Stimulated activated naive CD4-positive, alpha-beta T cell (primary cell): ENCODE data around the gene MORN1.

Experiments
- DNase-seq, 6 experiments: peaks; one replicate each; lab custom pipeline; 2025; lab: John Stamatoyannopoulos, UW

MORN1 gene

GRCh38 chr1:2352341-2352896, 38.9 kb downstream of the MORN1 start:
- DNase-seq = no peak

DNA sequence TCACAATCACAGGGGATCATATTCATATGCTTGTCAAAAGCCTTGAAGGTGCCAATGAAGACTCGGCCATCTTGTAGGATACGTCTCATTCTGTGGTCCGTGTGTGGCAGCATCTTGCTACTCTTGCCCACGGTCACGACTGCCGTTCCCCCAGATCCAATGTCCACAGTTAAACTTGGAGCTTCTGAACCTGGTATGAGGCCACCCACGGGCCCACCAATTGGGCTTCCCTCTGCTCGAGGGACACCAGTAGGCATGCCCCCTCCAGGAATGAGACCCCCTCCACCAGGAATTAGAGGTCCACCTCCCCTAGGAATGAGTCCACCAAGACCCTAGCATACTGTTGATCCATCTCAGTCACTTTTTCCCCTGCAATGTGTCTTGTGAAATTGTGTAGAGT, 39.6 kb downstream of the MORN1 start:
- no peak for DNase-seq

- no peak for DNase-seq
These were observed 40.3 kb downstream of the MORN1 start for GRCh38 chr1:2350911-2351655.

DNA sequence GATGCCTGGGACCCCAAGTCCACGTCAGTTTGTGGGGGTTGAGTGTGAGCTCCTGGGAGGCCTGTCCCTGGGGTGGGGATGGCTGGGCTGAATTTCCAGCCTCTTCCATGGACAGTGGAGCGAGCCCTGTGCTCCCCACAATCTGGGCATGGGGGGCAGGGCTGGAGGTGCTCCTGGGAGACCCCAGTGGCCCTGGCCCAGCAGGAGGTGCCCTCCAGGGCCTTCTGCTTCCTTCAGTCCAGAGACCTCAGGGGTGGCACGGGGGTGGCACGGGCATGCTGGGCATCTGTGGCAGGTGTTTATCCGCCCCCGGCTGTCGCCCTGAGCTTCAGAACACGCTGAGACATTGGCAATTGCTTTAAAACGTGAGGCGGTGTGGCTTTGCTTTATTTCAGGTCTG, 40.9 kb downstream of the MORN1 start:
- no peak for DNase-seq

DNA sequence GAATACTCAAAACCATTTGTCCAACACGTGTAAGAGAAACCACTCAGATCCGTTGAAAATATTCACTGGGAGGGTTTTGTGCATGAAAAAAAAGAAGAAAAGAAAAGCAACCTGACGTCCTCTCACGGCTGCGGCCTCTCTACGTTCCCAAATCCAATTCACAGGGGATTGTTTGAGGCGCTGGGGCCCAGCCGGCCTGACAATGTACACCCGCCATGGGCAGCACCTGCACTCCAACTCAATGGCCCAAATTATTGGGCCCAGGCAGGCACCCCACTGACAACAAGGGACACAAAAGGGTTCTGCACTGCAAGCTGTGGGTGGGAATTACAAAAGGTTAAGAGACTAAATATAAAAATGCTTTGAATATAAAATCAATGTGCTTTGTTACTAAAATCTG, 41.5 kb downstream of the MORN1 start:
- no peak for DNase-seq

- no peak for DNase-seq
These were observed 42.7 kb downstream of the MORN1 start for GRCh38 chr1:2348346-2349325.

- DNase-seq = no peak
These were observed 43.5 kb downstream of the MORN1 start for GRCh38 chr1:2347896-2348295.

- DNase-seq = no peak
These were observed 44.0 kb downstream of the MORN1 start for GRCh38 chr1:2347409-2347785.

- DNase-seq = no peak
These were observed 44.5 kb downstream of the MORN1 start for GRCh38 chr1:2346691-2347408.

DNA sequence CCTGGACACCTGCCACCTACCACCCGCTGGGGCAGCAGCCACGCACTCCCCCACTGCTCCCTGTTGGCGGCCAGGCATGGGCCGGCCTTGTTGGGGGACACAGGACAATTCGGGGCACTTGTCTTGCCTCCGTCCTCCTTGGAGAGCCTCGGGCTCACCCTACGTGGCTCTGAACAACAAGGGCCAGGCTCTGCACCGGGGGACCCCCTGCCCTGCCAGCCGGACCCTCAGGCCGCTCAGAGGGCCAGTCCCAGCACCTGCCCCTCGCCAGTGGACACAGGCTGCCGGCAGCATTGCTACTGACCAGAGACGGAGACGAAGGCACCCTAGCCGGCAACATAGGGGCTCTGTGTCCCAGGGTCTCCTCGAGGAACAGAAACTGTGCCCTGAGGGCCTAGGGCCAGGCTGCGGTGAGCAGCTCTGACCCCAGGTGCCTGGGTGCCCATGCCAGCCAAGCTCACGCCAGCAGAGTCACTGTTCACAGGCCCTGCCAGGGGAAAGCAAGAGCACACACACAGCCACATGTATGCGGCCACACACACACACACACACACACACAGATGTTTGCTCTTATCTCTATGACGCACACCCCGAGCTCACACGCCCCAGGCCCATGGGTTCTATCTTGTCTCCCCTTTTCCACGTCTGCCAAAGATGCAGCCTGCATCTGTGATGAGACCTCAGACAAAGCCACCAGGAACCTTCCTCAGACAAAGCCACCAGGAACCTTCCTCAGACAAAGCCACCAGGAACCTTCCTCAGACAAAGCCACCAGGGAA, 45.9 kb downstream of the MORN1 start:
- DNase-seq = no peak

GRCh38 chr1:2344744-2345296, 46.5 kb downstream of the MORN1 start:
- DNase-seq = no peak

DNA sequence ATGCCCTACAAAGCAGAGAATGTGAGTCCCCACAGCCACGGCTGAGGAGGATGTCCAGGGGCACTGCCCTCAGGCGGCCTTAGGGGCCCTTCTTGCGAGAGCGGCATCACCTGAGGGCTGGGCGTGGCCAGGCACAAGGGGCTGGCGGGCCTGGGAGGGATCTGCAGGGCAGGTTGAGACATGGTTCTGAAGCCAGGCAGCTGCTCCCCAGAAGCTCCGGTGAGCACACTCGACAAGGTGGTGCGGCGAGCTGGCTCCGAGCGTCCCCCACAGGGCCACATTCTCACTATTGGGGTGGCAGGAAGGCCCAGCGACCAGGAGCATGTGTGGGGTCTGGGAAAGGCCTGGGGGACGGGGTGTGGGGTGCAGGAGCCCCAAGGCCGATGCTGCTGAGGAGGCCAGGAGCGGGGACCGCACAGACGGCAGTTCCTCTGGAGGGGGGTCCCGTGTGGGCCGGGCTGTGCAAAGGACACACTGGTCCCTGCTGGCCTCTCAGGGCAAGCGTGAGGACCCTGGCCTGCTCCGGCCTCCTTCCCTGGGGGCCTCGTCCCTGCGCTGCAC, 47.2 kb downstream of the MORN1 start:
- no peak for DNase-seq

- no peak for DNase-seq
These were observed 48.1 kb downstream of the MORN1 start for GRCh38 chr1:2343023-2343935.

DNA sequence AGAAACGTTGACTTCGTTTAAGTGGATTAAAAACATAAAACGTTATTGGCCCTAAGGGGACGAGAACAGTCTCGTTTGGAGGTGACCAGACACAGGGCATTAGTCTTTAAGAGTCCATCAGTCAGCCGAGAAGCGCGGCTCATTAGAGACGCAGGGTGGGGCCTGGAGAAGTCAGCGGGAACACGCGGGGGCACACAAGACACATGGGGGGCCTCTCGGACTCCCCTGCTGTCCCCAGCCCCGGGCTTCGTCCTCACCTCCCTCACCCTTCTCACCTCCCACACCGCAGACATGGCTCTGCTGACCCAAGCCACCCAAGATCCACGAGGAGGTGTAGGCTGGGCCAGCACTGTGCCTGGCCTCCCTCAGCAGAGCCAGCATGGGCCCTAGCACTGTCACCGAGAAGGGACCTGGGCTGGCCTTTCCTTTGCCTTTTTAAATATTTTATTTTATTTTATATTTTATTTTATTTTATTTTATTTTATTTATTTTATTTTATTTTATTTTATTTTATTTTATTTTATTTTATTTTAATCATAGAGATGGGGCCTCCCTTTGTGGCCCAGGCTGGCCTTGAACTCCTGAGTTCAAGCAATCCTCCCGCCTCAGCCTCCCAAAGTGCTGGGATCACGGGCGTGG, 48.9 kb downstream of the MORN1 start:
- DNase-seq = no peak

DNA sequence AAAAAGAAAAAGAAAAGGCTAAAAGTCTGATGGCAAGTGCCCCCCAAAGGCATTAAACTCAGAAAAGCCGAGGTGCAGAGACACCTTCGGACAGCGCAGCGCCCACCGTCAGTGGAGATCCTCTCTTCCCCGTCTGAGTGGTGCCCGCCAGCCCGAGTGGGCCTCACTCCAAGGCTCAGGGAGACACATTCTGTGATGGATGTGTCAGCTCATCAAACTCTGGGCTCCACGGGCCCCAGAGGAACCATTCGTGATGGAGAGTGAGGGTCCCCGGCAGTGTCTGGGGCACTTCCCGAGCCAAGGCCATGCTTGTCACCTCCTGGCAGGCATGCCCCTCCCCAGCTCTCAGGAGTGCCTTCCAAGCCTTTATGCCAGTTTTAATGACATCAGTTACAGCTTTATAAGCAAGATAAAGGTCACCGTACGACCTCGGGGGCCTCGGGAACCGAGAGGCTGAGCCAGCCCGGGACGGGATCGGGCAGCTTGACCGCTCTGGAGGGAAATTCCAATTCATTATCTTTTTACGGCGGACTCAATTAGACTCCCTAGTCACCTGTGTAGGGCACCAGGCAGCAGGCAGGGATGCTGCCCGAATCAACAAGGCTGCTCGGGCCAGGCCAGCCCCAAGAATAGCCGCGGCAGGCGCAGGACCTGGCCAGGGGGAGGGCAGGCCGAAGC, 49.5 kb downstream of the MORN1 start:
- DNase-seq = no peak

DNA sequence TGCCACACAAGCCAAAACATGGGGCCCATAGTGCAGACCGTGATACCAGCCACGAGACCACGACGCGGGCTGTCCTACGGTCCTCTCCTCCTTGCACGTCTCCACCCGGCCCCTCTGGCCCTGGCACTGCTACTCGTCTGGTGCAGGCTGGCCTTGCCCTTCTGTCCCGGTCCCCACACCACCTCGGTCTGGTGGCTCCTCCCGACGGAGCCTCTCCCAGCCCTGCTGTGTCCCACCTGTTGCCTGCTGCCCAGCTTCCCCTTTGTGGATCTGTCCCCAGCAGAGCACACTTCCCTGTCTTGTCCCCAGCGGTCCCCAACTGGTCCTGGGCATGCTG, 50.5 kb downstream of the MORN1 start:
- no peak for DNase-seq

- no peak for DNase-seq
These were observed 51.1 kb downstream of the MORN1 start for GRCh38 chr1:2340086-2340917.
